IPS DF 6.9 (cell line): ENCODE results near the gene NME5.
"Not testable (repeated sequence)": the region's sequence is repeated elsewhere in the genome, so short reads cannot be mapped to it uniquely, and the experiment has no call there.

Experiments
- DNase-seq: peaks from one replicate; pipeline ENCODE4 v3.0.0-alpha.2; 2013; ENCODE audit warnings: low read depth, low spot score
- H3K27ac ChIP-seq: one replicate; pipeline ENCODE4 v1.5.1; 2013; ENCODE audit warnings: low read length, control low read depth
- H3K27me3 ChIP-seq: 2 replicates; pipeline ENCODE4 v1.6.1; 2013; ENCODE audit warnings: mild to moderate bottlenecking, low read length; ENCODE audit not compliant: control insufficient read depth, insufficient read depth
- H3K36me3 ChIP-seq: 2 replicates; pipeline ENCODE4 v1.6.1; 2013; ENCODE audit warnings: low read length; ENCODE audit not compliant: control insufficient read depth, insufficient read depth
- H3K4me1 ChIP-seq: 2 replicates; pipeline ENCODE4 v1.6.1; 2013; ENCODE audit warnings: low read length; ENCODE audit not compliant: control insufficient read depth, insufficient read depth
- H3K4me3 ChIP-seq: 2 replicates; pipeline ENCODE4 v1.5.1; 2013; ENCODE audit warnings: mild to moderate bottlenecking, low read length
- H3K9me3 ChIP-seq: 2 replicates; pipeline ENCODE4 v1.6.1; 2013; ENCODE audit warnings: low read length, inconsistent platforms; ENCODE audit not compliant: control insufficient read depth, insufficient read depth
- WGBS: extraction: QIAGEN DNeasy Blood & Tissue Kit; methylation state at CpG from one replicate; pipeline ENCODE4 v1.1.7; 2013; ENCODE audit warnings: mixed read lengths, missing lambda C conversion rate; ENCODE audit not compliant: insufficient read length, insufficient coverage; 5-methylcytosine and 5-hydroxymethylcytosine counted together

The NME5 gene

DNA sequence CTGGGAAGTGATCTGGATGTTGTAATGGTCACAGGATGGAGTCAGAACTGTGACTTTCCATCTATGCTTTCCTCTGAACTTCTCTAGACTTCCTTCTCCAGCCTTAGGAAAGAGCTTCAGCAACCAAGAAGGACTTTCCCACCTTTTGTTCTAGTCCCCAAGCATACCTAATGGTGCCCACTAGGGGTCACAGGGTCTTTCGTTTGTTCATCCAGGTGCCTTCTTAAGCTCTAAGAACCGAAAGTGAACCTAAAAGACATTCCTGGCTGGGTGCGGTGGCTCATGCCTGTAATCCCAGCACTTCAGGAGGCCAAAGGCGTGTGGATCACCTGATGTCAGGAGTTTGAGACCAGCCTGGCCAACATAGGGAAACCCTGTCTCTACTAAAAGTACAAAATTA lies 57.2 kb downstream of the NME5 start:
- Histone ChIP-seq H3K4me1 (peaks cover 2% of the 10 kb centered on the region; the same call in 1 of the 2 replicates), H3K27ac (no peak overlapping the region), H3K4me3 (no peak overlapping the region), H3K36me3 (no peaks in the 10 kb centered on the region), H3K9me3 (no peaks in the 10 kb centered on the region), H3K27me3 (no peaks in the 10 kb centered on the region)
- WGBS, result no CpG with 5 or more reads among the region's 4 CpGs
- no peak for DNase-seq

DNA sequence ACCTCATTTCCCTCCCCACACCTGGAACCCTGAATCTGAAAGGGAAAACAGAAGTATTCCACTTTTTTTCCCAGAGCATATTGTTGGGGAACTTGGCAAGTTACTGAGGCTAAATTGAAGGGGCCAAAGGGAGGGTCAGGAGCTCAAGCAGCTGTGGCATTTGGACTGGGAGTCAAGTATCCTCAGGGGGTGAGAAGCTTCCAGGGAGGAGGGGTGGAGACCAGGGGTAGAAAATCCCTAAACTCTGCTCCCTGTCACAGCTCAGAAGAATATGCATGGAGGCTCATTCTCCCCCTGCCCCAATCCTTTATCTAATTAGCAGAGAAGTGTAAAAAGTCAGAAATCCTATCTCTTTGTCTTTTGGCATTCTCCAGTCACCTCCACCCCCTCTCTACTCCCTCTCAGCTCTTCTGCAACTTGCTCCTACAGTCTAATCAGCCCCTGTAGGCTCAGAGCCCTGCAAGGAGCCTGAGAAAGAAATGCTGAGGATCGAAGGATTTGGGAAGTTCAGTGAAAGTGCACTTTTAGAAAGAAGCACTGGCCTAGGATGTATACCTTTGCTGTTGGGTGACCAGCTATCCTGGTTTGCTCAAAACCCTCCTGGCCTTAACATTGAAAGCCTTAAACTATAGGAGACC lies 61.1 kb downstream of the NME5 start:
- Histone ChIP-seq H3K9me3 (no peaks in the 10 kb centered on the region), H3K36me3 (no peaks in the 10 kb centered on the region), H3K4me1 (no peaks in the 10 kb centered on the region), H3K27ac (no peak overlapping the region), H3K4me3 (no peak overlapping the region), H3K27me3 (no peaks in the 10 kb centered on the region)
- WGBS, result no CpG with 5 or more reads among the region's 1 CpG
- DNase-seq, result no peak

DNA sequence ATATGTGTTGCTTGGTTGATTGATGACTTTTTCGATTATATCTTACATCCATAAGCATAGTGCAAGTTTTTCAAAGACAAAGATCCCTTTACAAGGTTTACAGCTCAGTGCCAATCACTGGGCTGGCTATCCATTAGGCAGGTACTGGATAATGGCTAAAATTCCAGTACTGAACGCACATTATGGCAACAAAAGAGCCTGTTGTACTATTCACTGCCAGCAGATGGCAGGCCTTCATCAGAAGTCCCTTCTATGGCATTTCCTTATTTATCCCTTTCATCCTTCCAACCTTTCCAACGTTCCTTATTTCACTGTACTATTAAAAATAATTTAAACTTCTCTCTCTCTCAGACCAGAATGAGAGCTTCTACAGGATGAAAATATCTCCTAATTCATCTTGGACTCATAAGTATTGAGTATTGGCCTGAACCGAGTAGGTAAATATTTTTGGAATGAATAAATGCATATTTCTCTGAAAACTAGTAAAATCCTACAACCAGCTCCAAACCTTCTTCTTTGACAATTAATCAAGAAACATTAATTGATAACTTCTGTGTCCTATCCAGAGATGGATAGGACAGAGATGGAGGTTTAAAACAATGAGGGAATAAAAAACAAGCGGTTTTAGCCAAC lies 62.0 kb downstream of the NME5 start:
- Histone ChIP-seq H3K27me3 (no peaks in the 10 kb centered on the region), H3K4me1 (no peaks in the 10 kb centered on the region), H3K9me3 (no peaks in the 10 kb centered on the region), H3K36me3 (no peaks in the 10 kb centered on the region), H3K27ac (no peak overlapping the region), H3K4me3 (no peak overlapping the region)
- 100% methylated on average over 1 of the region's 5 CpGs for WGBS
- DNase-seq, result no peak

DNA sequence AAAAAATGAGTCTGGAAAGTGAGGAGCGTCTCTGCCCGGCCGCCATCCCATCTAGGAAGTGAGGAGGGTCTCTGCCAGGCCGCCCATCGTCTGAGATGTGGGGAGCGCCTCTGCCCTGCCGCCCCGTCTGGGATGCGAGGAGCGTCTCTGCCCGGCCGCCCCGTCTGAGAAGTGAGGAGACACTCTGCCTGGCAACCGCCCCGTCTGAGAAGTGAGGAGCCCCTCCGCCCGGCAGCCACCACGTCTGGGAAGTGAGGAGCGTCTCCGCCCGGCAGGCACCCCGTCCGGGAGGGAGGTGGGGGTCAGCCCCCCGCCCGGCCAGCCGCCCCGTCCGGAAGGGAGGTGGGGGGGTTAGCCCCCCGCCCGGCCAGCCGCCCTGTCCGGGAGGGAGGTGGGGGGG lies 69.2 kb downstream of the NME5 start:
- H3K9me3 ChIP-seq, H3K36me3 ChIP-seq, H3K27me3 ChIP-seq, DNase-seq, H3K4me1 ChIP-seq, H3K4me3 ChIP-seq, H3K27ac ChIP-seq: not testable (repeated sequence)
- no CpG with 5 or more reads among the region's 32 CpGs for WGBS

DNA sequence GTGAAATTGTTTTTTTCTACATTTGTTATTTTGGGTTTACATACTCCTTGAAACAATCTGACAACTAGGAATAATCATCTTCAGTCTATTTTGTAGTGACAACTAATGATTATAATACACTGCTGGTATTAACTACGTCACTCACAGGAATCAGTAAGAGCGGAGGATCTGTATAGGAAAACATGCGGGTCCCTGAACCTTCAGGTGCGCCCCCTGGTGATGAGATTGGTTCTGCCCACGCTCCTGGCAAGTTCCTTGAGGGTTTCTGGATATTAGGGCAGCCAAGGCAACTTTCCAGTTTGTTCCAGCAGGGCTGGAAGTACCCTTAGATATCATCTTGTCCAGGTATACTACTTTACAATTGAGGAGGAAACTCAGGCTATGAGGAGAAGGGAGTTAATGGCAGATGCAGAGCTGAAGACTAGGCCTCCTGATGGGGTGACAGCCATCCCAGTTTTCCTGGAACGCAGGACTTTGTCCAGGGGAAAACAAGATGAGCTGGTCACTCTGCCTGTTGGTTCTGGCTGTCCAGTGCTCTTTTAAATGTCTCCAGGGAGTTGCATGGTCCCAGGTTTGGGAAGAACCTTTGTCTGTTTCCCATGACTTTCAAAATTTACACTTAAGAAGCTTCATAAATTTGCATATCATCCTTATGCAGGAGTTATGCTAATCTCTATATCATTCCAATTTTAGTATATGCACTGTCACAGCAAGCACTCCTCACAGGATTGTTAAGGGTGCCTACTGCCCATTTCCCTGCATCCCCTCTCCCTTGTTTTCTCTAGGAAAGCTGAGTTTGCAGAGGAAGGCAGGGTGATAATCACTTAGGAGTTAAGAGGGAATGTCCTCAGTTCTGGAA lies 70.3 kb downstream of the NME5 start:
- DNase-seq, result no peak
- Histone ChIP-seq H3K27ac (no peak overlapping the region), H3K9me3 (no peaks in the 10 kb centered on the region), H3K27me3 (no peaks in the 10 kb centered on the region), H3K4me1 (no peaks in the 10 kb centered on the region), H3K36me3 (no peaks in the 10 kb centered on the region), H3K4me3 (no peak overlapping the region)
- WGBS, result no CpG with 5 or more reads among the region's 6 CpGs

DNA sequence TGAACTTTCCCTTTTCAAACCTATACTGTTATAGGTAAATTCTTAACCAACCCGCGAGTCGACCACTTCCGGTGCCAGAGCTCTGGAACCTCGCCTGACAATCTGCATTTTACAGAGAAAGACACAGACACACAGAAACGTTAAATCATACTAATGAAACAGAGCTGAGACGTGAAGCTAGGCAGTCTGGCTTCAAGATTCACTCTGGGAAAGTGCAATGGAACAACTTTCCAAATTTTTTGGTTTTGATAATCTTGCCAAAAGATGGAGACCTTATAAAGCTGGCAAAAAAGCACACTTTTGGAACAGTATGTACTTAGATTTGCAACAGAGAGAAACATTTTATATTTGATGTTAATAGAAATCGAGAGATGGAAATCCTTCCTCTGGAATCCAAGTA lies 71.3 kb downstream of the NME5 start:
- no peaks in the 10 kb centered on the region for H3K36me3 ChIP-seq
- H3K4me3 ChIP-seq, result no peak overlapping the region
- no peaks in the 10 kb centered on the region for H3K27me3 ChIP-seq
- whole genome bisulfite sequencing, result no CpG with 5 or more reads among the region's 8 CpGs
- H3K27ac ChIP-seq, result no peak overlapping the region
- no peaks in the 10 kb centered on the region for H3K4me1 ChIP-seq
- no peak for DNase-seq
- no peaks in the 10 kb centered on the region for H3K9me3 ChIP-seq
